ENCODE results near the gene HPSE2.

HPSE2 gene

DNA sequence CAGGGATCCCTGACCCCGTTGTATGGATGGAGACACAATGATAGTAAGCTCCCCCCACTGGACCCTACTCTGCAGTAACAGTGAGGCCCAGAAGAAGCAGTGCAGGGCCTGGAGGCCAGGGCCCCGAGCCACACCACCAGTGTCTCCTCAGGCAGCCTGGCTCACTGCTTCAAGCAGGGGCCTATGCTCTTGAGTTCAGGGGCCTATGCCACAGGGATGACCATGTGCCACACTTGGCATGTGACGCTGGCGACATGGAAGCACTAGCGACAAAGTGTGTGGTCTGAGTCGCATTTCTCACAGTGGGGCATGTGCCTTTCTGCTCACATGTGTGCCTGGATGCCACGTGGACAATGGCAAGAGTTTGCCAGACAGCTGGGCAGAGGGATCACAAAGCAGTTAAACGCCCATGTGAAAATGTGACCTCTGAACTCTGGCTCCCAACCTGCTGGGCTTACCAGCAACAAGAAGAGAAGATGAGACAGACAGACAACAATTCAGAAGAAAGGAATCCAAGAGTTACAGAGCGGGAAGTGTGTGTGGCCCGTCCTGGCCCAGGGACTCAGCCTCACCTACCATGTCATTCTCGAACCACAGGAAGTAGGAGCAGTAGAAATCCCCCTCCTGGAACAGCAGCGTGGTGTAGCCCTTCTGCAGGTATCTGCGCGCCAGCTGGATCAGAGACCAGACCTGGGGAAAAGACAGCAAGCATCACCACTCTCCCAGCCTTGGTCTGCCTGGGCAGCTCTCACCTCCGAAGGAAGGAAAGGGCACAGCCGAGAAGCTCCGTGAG, 816.0 kb downstream of the HPSE2 start:
- no peak overlapping the region for H3K9ac ChIP-seq (ENCODE audit: low read depth, low read length)
- 0 out of 2 replicates have a peak, but pooled peaks cover 10% of the 10 kb centered on the region for H3K4me1 ChIP-seq (ENCODE audit: control insufficient read depth, insufficient read depth, low read length)
- H3K27me3 ChIP-seq (ENCODE audit: control insufficient read depth, insufficient read depth, low read length) = no peaks in the 10 kb centered on the region
- no peak overlapping the region for H3K27ac ChIP-seq (ENCODE audit: low read depth, low read length)
- H3K4me3 ChIP-seq (ENCODE audit: low read depth, low read length) = no peak overlapping the region
- no peaks in the 10 kb centered on the region for H3K9me3 ChIP-seq (ENCODE audit: control insufficient read depth, insufficient read depth, low read length)
- peaks cover 18% of the 10 kb centered on the region for H3K36me3 ChIP-seq (ENCODE audit: control insufficient read depth, insufficient read depth, low read length)

GRCh38 chr10:98418665-98419468, 816.8 kb downstream of the HPSE2 start:
- peaks cover 18% of the 10 kb centered on the region for H3K36me3 ChIP-seq (ENCODE audit: control insufficient read depth, insufficient read depth, low read length)

GRCh38 chr10:98417973-98418664, 817.5 kb downstream of the HPSE2 start:
- Histone ChIP-seq H3K36me3 (ENCODE audit: control insufficient read depth, insufficient read depth, low read length) (peaks cover 15% of the 10 kb centered on the region), H3K27ac (ENCODE audit: low read depth, low read length) (no peak overlapping the region), H3K9me3 (ENCODE audit: control insufficient read depth, insufficient read depth, low read length) (no peaks in the 10 kb centered on the region)

More at GRCh38 chr10:98418665-98419468, 816.8 kb downstream of the HPSE2 start:
- no peak overlapping the region for H3K27ac ChIP-seq (ENCODE audit: low read depth, low read length)
- H3K4me3 ChIP-seq (ENCODE audit: low read depth, low read length) = no peak overlapping the region
- peaks cover 16% of the 10 kb centered on the region; the same call in 1 of the 2 replicates for H3K4me1 ChIP-seq (ENCODE audit: control insufficient read depth, insufficient read depth, low read length)
- no peak overlapping the region for H3K9ac ChIP-seq (ENCODE audit: low read depth, low read length)
- H3K27me3 ChIP-seq (ENCODE audit: control insufficient read depth, insufficient read depth, low read length) = no peaks in the 10 kb centered on the region
- H3K9me3 ChIP-seq (ENCODE audit: control insufficient read depth, insufficient read depth, low read length) = no peaks in the 10 kb centered on the region

GRCh38 chr10:98417481-98417959, 818.1 kb downstream of the HPSE2 start:
- H3K4me1 ChIP-seq (ENCODE audit: control insufficient read depth, insufficient read depth, low read length) = peaks cover 13% of the 10 kb centered on the region; the same call in 1 of the 2 replicates
- H3K4me3 ChIP-seq (ENCODE audit: low read depth, low read length) = no peak overlapping the region
- H3K27ac ChIP-seq (ENCODE audit: low read depth, low read length) = no peak overlapping the region
- no peak overlapping the region for H3K9ac ChIP-seq (ENCODE audit: low read depth, low read length)
- H3K9me3 ChIP-seq (ENCODE audit: control insufficient read depth, insufficient read depth, low read length) = no peaks in the 10 kb centered on the region
- no peaks in the 10 kb centered on the region for H3K27me3 ChIP-seq (ENCODE audit: control insufficient read depth, insufficient read depth, low read length)
- peaks cover 15% of the 10 kb centered on the region for H3K36me3 ChIP-seq (ENCODE audit: control insufficient read depth, insufficient read depth, low read length)

More at GRCh38 chr10:98417973-98418664, 817.5 kb downstream of the HPSE2 start:
- H3K9ac ChIP-seq (ENCODE audit: low read depth, low read length) = no peak overlapping the region
- H3K4me1 ChIP-seq (ENCODE audit: control insufficient read depth, insufficient read depth, low read length) = peaks cover 13% of the 10 kb centered on the region; the same call in 1 of the 2 replicates
- no peak overlapping the region for H3K4me3 ChIP-seq (ENCODE audit: low read depth, low read length)
- H3K27me3 ChIP-seq (ENCODE audit: control insufficient read depth, insufficient read depth, low read length) = no peaks in the 10 kb centered on the region

DNA sequence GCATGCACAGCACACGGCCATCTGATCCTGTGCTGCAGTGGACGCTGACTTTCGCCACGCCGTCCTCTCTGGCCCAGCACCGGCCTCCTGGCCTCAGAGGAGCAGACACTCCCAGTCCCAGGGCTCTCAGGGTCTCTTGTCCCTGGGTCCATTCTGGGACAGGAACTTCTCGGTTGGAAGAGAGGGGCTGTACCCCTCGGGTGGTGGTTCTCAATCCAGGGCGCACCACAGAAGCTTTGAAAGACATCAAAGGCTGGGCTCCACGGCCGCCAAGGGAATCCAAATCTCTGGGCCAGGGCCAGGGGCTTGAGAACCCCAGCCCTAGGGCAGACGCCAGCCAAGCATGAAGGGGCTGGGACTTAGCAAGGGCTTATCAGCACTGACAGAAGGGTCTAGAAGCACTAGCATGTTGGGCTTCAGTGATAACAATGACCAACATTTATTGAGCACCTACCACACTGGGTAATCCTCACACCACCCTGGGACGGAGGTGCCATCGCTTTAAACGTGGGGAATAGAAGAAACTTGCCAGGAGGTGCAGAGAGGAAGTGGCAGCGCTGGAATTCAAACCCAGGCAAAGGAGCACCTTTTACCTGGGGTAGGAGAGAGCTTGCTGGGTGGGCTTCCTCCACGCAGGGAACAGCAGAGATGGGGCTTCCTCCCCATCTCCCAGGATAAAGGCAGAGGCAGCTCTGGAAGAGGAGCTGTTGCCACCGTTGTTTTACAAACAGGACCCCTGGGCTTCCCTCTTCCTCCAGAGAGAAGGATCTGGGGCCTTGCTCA, 818.9 kb downstream of the HPSE2 start:
- Histone ChIP-seq H3K4me1 (ENCODE audit: control insufficient read depth, insufficient read depth, low read length) (peaks cover 13% of the 10 kb centered on the region; the same call in 1 of the 2 replicates), H3K9ac (ENCODE audit: low read depth, low read length) (no peak overlapping the region), H3K36me3 (ENCODE audit: control insufficient read depth, insufficient read depth, low read length) (peaks cover 15% of the 10 kb centered on the region), H3K27me3 (ENCODE audit: control insufficient read depth, insufficient read depth, low read length) (no peaks in the 10 kb centered on the region), H3K27ac (ENCODE audit: low read depth, low read length) (no peak overlapping the region), H3K4me3 (ENCODE audit: low read depth, low read length) (no peak overlapping the region), H3K9me3 (ENCODE audit: control insufficient read depth, insufficient read depth, low read length) (no peaks in the 10 kb centered on the region)

GRCh38 chr10:98415731-98416119, 819.9 kb downstream of the HPSE2 start:
- H3K27ac ChIP-seq (ENCODE audit: low read depth, low read length) = no peak overlapping the region
- no peak overlapping the region for H3K4me3 ChIP-seq (ENCODE audit: low read depth, low read length)
- H3K4me1 ChIP-seq (ENCODE audit: control insufficient read depth, insufficient read depth, low read length) = peaks cover 13% of the 10 kb centered on the region; the same call in 1 of the 2 replicates
- no peaks in the 10 kb centered on the region for H3K27me3 ChIP-seq (ENCODE audit: control insufficient read depth, insufficient read depth, low read length)
- H3K9me3 ChIP-seq (ENCODE audit: control insufficient read depth, insufficient read depth, low read length) = no peaks in the 10 kb centered on the region
- no peak overlapping the region for H3K9ac ChIP-seq (ENCODE audit: low read depth, low read length)
- H3K36me3 ChIP-seq (ENCODE audit: control insufficient read depth, insufficient read depth, low read length) = peaks cover 15% of the 10 kb centered on the region

GRCh38 chr10:98414932-98415730, 820.5 kb downstream of the HPSE2 start, which contains the start of gene PYROXD2:
PYROXD2 (minus strand) TSS chr10:98415182; CDS start chr10:98415135, 47 bp downstream.
- H3K27ac ChIP-seq (ENCODE audit: low read depth, low read length) = peak within 1 kb of the TSS; percentile 69
- no peaks in the 10 kb centered on the region for H3K27me3 ChIP-seq (ENCODE audit: control insufficient read depth, insufficient read depth, low read length)
- H3K9ac ChIP-seq (ENCODE audit: low read depth, low read length) = peak within 1 kb of the TSS; percentile 68
- H3K4me1 ChIP-seq (ENCODE audit: control insufficient read depth, insufficient read depth, low read length) = peaks cover 13% of the 10 kb centered on the region; the same call in 1 of the 2 replicates
- peaks cover 15% of the 10 kb centered on the region for H3K36me3 ChIP-seq (ENCODE audit: control insufficient read depth, insufficient read depth, low read length)
- no peaks in the 10 kb centered on the region for H3K9me3 ChIP-seq (ENCODE audit: control insufficient read depth, insufficient read depth, low read length)
- H3K4me3 ChIP-seq (ENCODE audit: low read depth, low read length) = peak within 1 kb of the TSS; percentile 59

GRCh38 chr10:98414578-98414931, 821.1 kb downstream of the HPSE2 start:
- Histone ChIP-seq H3K9ac (ENCODE audit: low read depth, low read length) (no peak overlapping the region), H3K4me3 (ENCODE audit: low read depth, low read length) (peak overlapping the region; percentile 59), H3K9me3 (ENCODE audit: control insufficient read depth, insufficient read depth, low read length) (no peaks in the 10 kb centered on the region), H3K27ac (ENCODE audit: low read depth, low read length) (peak overlapping the region; percentile 69), H3K36me3 (ENCODE audit: control insufficient read depth, insufficient read depth, low read length) (peaks cover 11% of the 10 kb centered on the region), H3K4me1 (ENCODE audit: control insufficient read depth, insufficient read depth, low read length) (peaks cover 13% of the 10 kb centered on the region; the same call in 1 of the 2 replicates), H3K27me3 (ENCODE audit: control insufficient read depth, insufficient read depth, low read length) (no peaks in the 10 kb centered on the region)

- Histone ChIP-seq H3K4me3 (ENCODE audit: low read depth, low read length) (no peak overlapping the region), H3K9me3 (ENCODE audit: control insufficient read depth, insufficient read depth, low read length) (no peaks in the 10 kb centered on the region), H3K27me3 (ENCODE audit: control insufficient read depth, insufficient read depth, low read length) (no peaks in the 10 kb centered on the region), H3K9ac (ENCODE audit: low read depth, low read length) (no peak overlapping the region), H3K4me1 (ENCODE audit: control insufficient read depth, insufficient read depth, low read length) (peaks cover 13% of the 10 kb centered on the region; the same call in 1 of the 2 replicates), H3K36me3 (ENCODE audit: control insufficient read depth, insufficient read depth, low read length) (no peaks in the 10 kb centered on the region), H3K27ac (ENCODE audit: low read depth, low read length) (no peak overlapping the region)
These were observed 823.9 kb downstream of the HPSE2 start for GRCh38 chr10:98411768-98412167.
